ENCODE data around the gene FAM20B.
A peak's percentile ranks its signal among the peaks of the same experiment; 100 is the strongest.

- TF ChIP-seq, protein P1, sequence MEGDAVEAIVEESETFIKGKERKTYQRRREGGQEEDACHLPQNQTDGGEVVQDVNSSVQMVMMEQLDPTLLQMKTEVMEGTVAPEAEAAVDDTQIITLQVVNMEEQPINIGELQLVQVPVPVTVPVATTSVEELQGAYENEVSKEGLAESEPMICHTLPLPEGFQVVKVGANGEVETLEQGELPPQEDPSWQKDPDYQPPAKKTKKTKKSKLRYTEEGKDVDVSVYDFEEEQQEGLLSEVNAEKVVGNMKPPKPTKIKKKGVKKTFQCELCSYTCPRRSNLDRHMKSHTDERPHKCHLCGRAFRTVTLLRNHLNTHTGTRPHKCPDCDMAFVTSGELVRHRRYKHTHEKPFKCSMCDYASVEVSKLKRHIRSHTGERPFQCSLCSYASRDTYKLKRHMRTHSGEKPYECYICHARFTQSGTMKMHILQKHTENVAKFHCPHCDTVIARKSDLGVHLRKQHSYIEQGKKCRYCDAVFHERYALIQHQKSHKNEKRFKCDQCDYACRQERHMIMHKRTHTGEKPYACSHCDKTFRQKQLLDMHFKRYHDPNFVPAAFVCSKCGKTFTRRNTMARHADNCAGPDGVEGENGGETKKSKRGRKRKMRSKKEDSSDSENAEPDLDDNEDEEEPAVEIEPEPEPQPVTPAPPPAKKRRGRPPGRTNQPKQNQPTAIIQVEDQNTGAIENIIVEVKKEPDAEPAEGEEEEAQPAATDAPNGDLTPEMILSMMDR (IDR thresholded peaks at IDR 0.05; ENCODE audit: insufficient read depth, low read length) = no peak
- peak; percentile 58 for TF ChIP-seq POLR2AphosphoS5 (IDR thresholded peaks at IDR 0.05; ENCODE audit: low read depth)
These were observed 500 bp downstream of the FAM20B start for GRCh38 chr1:179025975-179026812.
